ENCODE results near the gene CENPM. TPM values are rescaled to one million over a fixed set of nuclear protein-coding genes. Genes with fewer than 3 reads are reported as not detected.

The CENPM gene
- total and polyA plus RNA-seq, 2 experiments from 2014 or later, result 50.0 to 61.6 TPM

- Mint-ChIP-seq H3K36me3 (ENCODE audit: low read depth) (no peaks in the 10 kb centered on the region; the same call in 2 of the 3 replicates), H3K27me3 (ENCODE audit: insufficient read depth, low read depth, poor library complexity) (peaks cover 75% of the 10 kb centered on the region), H3K4me3 (peak overlapping the region; percentile 63), H3K4me1 (peaks cover 11% of the 10 kb centered on the region), H3K27ac (no peak overlapping the region), H3K9me3 (no peaks in the 10 kb centered on the region; the same call in 2 of the 3 replicates)
- 0 out of 2 replicates have a peak, but pooled peaks cover 8% of the 10 kb centered on the region for H3F3A ChIP-seq (replicated peaks; ENCODE audit: low read depth)
- ATAC-seq (peak; percentile 77), DNase-seq (ENCODE audit: low spot score) (peak; percentile 89)
- no peak for TF ChIP-seq REST (IDR thresholded peaks at IDR 0.05; ENCODE audit: unreplicated experiment)
- TF ChIP-seq POLR2AphosphoS5 (IDR thresholded peaks at IDR 0.05; ENCODE audit: low read depth), result no peak
- TF ChIP-seq EZH2phosphoT487 (IDR thresholded peaks at IDR 0.05; ENCODE audit: unreplicated experiment), result no peak
- TF ChIP-seq EZH2 (IDR thresholded peaks at IDR 0.05; ENCODE audit: low read depth, unreplicated experiment), result peak; percentile 72
- TF ChIP-seq CTCF (conservative IDR thresholded peaks at IDR 0.05; ENCODE audit: low read depth in 2 of 2), result peak; percentile 69 to 87
- TF ChIP-seq ZNF114 (CRISPR knock-in tag; IDR thresholded peaks at IDR 0.05), result no peak
- H3K36me3 ChIP-seq (ENCODE audit: insufficient read depth), result no peaks in the 10 kb centered on the region
- no peaks in the 10 kb centered on the region for H3K79me2 ChIP-seq (replicated peaks; ENCODE audit: insufficient read depth)
- H3K27me3 ChIP-seq (ENCODE audit: insufficient read depth), result peaks cover 74% of the 10 kb centered on the region
- H3K9me2 ChIP-seq (ENCODE audit: insufficient read depth), result no peaks in the 10 kb centered on the region
- peak overlapping the region; percentile 83 for H3K4me2 ChIP-seq
- peaks cover under 1% of the 10 kb centered on the region for H3K4me1 ChIP-seq (ENCODE audit: insufficient read depth)
- H2AFZ ChIP-seq, result 0 out of 2 replicates have a peak overlapping the region, but pooled peaks have one; percentile 47
- H4K20me1 ChIP-seq (replicated peaks; ENCODE audit: insufficient read depth), result peaks cover 3% of the 10 kb centered on the region; the same call in 1 of the 2 replicates
- H3K27ac ChIP-seq (ENCODE audit: low read depth), result no peak overlapping the region
- H3K4me3 ChIP-seq, result peak overlapping the region; percentile 60
Observed at GRCh38 chr22:41925783-41926460, 21.0 kb downstream of the CENPM start.

GRCh38 chr22:41923595-41924276 is 23.2 kb downstream of the CENPM start:
- peaks cover 3% of the 10 kb centered on the region; the same call in 1 of the 2 replicates for H4K20me1 ChIP-seq (replicated peaks; ENCODE audit: insufficient read depth)
- Mint-ChIP-seq H3K27me3 (ENCODE audit: insufficient read depth, low read depth, poor library complexity) (peaks cover 72% of the 10 kb centered on the region), H3K27ac (no peak overlapping the region), H3K36me3 (ENCODE audit: low read depth) (no peaks in the 10 kb centered on the region; the same call in 2 of the 3 replicates), H3K9me3 (no peaks in the 10 kb centered on the region; the same call in 2 of the 3 replicates), H3K4me1 (peaks cover 7% of the 10 kb centered on the region), H3K4me3 (no peak overlapping the region)
- no peaks in the 10 kb centered on the region for H3K9me2 ChIP-seq (ENCODE audit: insufficient read depth)
- DNase-seq (ENCODE audit: low spot score), result no peak
- H3K27me3 ChIP-seq (ENCODE audit: insufficient read depth), result peaks cover 88% of the 10 kb centered on the region
- H3K36me3 ChIP-seq (ENCODE audit: insufficient read depth), result no peaks in the 10 kb centered on the region
- H3K4me3 ChIP-seq, result no peak overlapping the region
- H3K27ac ChIP-seq (ENCODE audit: low read depth), result no peak overlapping the region
- no peak overlapping the region for H3K4me2 ChIP-seq
- no peaks in the 10 kb centered on the region for H3K79me2 ChIP-seq (replicated peaks; ENCODE audit: insufficient read depth)
- peaks cover 15% of the 10 kb centered on the region; the same call in 1 of the 2 replicates for H3K4me1 ChIP-seq (ENCODE audit: insufficient read depth)
- H3F3A ChIP-seq (replicated peaks; ENCODE audit: low read depth), result 0 out of 2 replicates have a peak, but pooled peaks cover 8% of the 10 kb centered on the region
- no peak for ATAC-seq
- no peak overlapping the region for H2AFZ ChIP-seq
- TF ChIP-seq REST (IDR thresholded peaks at IDR 0.05; ENCODE audit: unreplicated experiment), result no peak
- TF ChIP-seq ZNF114 (CRISPR knock-in tag; IDR thresholded peaks at IDR 0.05), result no peak
- TF ChIP-seq STAT1 (IDR thresholded peaks at IDR 0.05; ENCODE audit: unreplicated experiment), result no peak
- no peak for TF ChIP-seq POLR2AphosphoS5 (IDR thresholded peaks at IDR 0.05; ENCODE audit: low read depth)
- TF ChIP-seq EZH2phosphoT487 (IDR thresholded peaks at IDR 0.05; ENCODE audit: unreplicated experiment), result no peak
- TF ChIP-seq CREB1 (CRISPR knock-in tag; IDR thresholded peaks at IDR 0.05; ENCODE audit: low read depth), result no peak
- no peak for TF ChIP-seq CTCF (conservative IDR thresholded peaks at IDR 0.05; ENCODE audit: low read depth in 2 of 2)

All from GM23338 (cell line).